ENCODE data around the gene CCDC13.

DNA sequence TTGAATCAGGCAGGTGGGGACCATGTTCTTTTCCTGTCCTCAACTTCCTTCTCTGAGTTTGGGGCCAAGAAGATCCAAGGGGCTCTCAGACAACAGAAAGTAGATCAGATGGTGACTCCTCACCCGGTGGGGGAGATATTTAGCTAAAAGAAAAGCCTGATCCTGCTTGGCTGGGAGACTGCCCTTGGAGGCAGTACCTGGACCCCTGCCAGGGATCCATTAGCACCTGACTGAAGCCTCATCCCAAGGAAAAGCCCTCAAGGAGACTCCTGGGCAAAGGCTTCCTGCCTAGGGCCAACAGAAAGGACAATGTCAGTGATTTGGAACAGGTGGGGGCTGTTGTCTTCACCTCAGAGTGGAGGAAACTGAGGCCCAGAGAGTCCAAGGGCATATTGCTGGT lies 37.0 kb downstream of the CCDC13 start:
- TF ChIP-seq, protein P1, sequence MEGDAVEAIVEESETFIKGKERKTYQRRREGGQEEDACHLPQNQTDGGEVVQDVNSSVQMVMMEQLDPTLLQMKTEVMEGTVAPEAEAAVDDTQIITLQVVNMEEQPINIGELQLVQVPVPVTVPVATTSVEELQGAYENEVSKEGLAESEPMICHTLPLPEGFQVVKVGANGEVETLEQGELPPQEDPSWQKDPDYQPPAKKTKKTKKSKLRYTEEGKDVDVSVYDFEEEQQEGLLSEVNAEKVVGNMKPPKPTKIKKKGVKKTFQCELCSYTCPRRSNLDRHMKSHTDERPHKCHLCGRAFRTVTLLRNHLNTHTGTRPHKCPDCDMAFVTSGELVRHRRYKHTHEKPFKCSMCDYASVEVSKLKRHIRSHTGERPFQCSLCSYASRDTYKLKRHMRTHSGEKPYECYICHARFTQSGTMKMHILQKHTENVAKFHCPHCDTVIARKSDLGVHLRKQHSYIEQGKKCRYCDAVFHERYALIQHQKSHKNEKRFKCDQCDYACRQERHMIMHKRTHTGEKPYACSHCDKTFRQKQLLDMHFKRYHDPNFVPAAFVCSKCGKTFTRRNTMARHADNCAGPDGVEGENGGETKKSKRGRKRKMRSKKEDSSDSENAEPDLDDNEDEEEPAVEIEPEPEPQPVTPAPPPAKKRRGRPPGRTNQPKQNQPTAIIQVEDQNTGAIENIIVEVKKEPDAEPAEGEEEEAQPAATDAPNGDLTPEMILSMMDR (IDR thresholded peaks at IDR 0.05): no peak
- TF ChIP-seq POLR2A (IDR thresholded peaks at IDR 0.05) (no peak), POLR2AphosphoS5 (IDR thresholded peaks at IDR 0.05) (no peak)
